ENCODE results near the gene APOB.

DNA sequence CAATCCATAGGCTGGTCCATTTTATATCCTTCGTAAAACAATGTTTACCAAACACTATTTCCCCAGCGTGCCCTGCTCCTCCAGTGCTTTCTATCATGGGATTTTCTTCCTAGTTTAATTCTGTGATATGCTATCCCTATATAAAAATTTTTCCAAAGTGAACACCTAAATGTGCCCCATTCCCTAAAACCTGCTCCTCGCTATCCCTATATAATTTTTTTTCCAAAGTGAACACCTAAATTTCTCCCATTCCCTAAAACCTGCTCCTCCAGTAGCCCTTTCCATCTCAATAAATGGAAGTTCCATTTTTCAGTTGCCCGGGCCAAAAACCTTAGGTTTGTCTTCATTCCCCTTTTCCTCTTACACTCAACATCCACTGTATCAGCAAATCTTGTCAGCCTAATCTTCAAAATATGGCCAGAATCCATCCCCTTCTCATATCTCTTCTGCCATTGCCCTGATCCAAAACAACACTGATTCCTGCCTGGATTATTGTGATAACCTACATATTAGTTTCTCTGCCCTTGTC is 26.1 kb downstream of the APOB start:
- TF ChIP-seq RBM22 (optimal IDR thresholded peaks at IDR 0.05; ENCODE audit: low read length) (no peak), ASH2L (IDR thresholded peaks at IDR 0.05; ENCODE audit: insufficient read length, low read depth, low read length) (no peak), YY1 (IDR thresholded peaks at IDR 0.05; ENCODE audit: insufficient read depth, insufficient replicate concordance, low read depth, low read length) (no peak), ZMYM2 (CRISPR knock-in tag; IDR thresholded peaks at IDR 0.05) (no peak), HNRNPLL (IDR thresholded peaks at IDR 0.05; ENCODE audit: low read depth, low read length, poor library complexity, severe bottlenecking) (no peak), ZFX (CRISPR knock-in tag; IDR thresholded peaks at IDR 0.05; ENCODE audit: low read depth) (no peak), ESRRA (CRISPR knock-in tag; IDR thresholded peaks at IDR 0.05; ENCODE audit: low read depth) (no peak), SKI (IDR thresholded peaks at IDR 0.05; ENCODE audit: partially characterized antibody) (no peak)
- TF ChIP-seq, protein P1, sequence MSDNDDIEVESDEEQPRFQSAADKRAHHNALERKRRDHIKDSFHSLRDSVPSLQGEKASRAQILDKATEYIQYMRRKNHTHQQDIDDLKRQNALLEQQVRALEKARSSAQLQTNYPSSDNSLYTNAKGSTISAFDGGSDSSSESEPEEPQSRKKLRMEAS (IDR thresholded peaks at IDR 0.05): no peak
- TF ChIP-seq, protein P2, sequence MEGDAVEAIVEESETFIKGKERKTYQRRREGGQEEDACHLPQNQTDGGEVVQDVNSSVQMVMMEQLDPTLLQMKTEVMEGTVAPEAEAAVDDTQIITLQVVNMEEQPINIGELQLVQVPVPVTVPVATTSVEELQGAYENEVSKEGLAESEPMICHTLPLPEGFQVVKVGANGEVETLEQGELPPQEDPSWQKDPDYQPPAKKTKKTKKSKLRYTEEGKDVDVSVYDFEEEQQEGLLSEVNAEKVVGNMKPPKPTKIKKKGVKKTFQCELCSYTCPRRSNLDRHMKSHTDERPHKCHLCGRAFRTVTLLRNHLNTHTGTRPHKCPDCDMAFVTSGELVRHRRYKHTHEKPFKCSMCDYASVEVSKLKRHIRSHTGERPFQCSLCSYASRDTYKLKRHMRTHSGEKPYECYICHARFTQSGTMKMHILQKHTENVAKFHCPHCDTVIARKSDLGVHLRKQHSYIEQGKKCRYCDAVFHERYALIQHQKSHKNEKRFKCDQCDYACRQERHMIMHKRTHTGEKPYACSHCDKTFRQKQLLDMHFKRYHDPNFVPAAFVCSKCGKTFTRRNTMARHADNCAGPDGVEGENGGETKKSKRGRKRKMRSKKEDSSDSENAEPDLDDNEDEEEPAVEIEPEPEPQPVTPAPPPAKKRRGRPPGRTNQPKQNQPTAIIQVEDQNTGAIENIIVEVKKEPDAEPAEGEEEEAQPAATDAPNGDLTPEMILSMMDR (CRISPR knock-in tag; IDR thresholded peaks at IDR 0.05): no peak
- TF ChIP-seq, protein P3, sequence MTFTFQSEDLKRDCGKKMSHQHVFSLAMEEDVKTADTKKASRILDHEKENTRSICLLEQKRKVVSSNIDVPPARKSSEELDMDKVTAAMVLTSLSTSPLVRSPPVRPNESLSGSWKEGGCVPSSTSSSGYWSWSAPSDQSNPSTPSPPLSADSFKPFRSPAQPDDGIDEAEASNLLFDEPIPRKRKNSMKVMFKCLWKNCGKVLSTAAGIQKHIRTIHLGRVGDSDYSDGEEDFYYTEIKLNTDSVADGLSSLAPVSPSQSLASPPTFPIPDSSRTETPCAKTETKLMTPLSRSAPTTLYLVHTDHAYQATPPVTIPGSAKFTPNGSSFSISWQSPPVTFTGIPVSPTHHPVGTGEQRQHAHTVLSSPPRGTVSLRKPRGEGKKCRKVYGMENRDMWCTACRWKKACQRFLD (CRISPR knock-in tag; IDR thresholded peaks at IDR 0.05; ENCODE audit: borderline replicate concordance): no peak

Data from HepG2 (cell line).